GM18520 (cell line): ENCODE measurements around the gene MCM6.
A peak's percentile ranks its signal among the peaks of the same experiment; 100 is the strongest.
"Not testable (repeated sequence)": the region's sequence is repeated elsewhere in the genome, so short reads cannot be mapped to it uniquely, and the experiment has no call there.

Source experiments
- ATAC-seq: cut with Tn5 transposase; IDR thresholded peaks from one replicate; pipeline ENCODE4 v1.9.1; 2021; ENCODE audit not compliant: unreplicated experiment

Gene MCM6

DNA sequence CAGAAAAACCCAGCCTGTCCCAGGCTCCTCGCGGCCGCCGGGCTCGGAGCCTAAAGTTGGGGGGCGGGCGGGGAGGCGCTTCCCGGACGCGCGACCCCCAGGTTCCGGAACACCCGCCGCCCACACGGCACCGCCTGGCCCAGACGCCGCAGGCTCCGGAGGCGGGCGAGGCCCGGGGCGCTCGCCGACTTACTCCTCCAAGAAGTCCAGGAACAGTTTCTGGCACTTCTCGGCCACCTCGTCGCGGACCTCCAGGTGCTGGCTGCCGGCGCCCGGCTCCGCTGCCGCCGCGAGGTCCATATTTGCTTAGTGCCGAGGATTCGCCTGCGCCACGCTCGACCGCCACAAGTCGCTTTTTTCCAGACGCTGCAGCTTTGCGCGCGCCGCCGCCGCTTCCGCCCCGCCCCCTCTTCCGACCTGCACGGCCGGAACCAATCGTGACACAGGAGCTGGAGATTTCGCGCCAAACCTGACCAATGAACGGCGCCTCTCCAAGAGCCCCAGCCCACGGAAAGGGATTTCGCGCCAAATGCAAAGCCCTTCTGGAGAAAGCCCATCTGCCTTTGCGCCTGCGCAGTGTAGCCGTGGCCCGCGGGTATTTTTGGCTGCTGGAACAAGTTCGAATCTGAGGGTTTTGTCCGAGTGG is at the start of gene MCM6:
Gene MCM6, minus strand, starts transcription at position 378 of the 646 bp plus-strand sequence. Its CDS starts 78 bp downstream, at position 300.
- ATAC-seq: peak; percentile 87

DNA sequence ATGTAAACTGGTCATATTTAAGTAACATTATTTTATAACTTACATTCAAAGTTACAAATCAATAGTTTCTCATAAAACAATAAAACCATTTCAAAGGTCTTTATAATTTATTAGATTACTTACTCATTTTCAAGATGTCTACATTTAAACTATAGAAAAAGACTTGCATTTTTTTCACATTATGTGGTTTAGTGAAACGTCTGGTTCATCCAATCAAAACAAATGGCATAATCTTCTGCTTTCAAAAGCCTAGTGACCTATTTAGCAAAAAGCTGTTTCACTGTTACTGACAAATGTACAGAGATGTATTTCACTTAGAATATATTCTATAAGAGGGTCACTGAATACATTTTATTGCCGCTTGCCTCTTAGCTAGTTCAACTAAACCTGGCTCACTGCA is 49.3 kb upstream of the MCM6 start:
- no peak for ATAC-seq

DNA sequence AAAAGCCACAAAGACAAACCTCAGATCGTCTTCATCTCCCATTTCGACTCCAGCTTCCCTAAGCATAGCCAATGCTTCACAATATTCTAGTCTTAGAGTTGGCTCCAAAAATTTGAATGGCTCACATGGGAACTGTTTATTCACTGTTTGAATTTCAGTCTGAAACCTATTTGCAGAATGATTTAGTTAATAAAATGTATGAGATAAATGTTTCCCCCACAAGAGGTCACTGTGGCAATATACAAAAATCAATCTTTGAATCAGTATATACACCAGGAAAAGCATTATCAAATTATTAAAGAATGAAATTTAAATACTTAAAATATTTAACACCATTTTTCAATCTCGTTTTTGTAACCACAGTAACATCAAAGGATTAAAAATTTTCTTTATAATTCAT is 40.0 kb upstream of the MCM6 start:
- no peak for ATAC-seq

GRCh38 chr2:135914485-135914884 is 38.2 kb upstream of the MCM6 start:
- no peak for ATAC-seq

- no peak for ATAC-seq
These were observed 37.6 kb upstream of the MCM6 start for GRCh38 chr2:135913727-135914365.

DNA sequence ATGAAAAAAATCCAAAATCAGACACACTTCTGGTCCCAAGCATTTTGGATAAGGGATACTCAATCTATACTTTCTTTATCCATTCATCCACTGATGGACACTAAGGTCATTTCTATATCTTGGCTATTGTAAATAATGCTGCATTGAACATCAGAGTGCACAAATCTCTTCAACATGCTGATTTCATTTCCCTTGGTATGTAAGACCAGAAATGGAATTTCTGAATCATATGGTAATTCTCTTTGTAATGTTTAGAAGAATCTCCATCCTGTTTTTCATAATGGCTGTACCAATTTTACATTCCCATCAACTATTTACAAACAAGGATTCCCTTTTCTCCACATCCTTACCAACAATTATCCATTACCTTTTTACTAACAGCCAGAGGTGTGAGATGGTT is 33.7 kb upstream of the MCM6 start:
- no peak for ATAC-seq

DNA sequence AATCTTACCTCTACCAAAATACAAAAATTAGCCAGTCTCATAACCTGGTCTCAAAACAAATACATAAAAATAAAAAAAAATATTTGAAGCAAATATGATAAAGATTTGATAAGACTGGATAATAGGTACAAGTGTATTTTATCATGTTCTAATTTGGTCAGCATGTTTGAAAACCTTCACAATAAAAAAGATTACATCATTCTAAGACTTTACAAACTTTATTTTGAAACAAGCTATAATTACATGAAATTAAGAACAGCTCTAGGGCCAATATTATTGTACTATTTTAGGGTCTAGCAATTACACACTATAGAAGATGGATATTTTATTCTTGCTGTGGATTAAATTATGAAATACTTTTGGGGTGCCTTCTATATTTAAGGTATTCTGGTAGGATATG is 29.4 kb upstream of the MCM6 start:
- no peak for ATAC-seq

GRCh38 chr2:135904341-135904989 is 28.2 kb upstream of the MCM6 start:
- ATAC-seq: no peak

- ATAC-seq: no peak
These were observed 27.4 kb upstream of the MCM6 start for GRCh38 chr2:135903650-135904049.

DNA sequence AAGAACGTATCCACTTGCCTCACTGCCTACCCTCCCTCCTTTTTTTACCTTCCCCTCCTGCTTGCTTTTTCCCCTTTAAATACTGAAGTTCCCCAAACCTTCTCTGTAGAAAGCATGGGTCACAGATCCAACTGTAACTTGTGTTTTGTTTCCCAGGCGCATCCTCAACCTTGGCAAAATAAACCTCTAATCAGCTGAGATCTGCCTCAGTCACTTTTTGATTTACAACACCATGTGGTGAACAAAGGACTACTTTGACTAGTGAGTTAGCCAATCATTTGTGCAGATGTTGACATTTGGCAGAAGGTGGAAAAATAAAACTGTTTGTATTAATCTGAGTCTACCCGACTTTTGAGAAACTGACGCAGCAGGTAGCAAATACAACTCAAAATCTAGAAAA is 23.3 kb upstream of the MCM6 start:
- ATAC-seq: no peak

GRCh38 chr2:135898234-135898786 is 22.1 kb upstream of the MCM6 start:
- ATAC-seq: no peak

DNA sequence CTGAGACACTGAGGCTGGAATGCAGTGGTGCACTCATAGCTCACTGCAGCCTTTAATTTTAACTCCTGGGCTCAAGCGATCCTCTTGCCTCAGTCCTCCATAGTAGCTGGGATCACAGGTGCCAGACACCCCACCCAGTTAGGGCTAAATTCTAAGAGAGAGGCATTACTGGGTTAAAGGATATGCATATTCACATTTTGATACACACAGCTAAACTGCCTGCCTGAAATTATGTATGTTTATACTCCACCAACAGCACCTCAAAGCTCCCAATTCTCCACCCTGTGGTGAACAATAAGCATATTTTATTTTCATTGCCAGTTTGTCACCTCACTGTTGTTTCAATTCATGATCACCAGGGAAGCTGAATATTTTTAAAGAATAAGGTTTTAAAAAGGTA is 18.7 kb upstream of the MCM6 start:
- ATAC-seq: no peak

GRCh38 chr2:135893374-135893794 is 17.1 kb upstream of the MCM6 start:
- no peak for ATAC-seq

GRCh38 chr2:135890835-135891234 is 14.6 kb upstream of the MCM6 start:
- no peak for ATAC-seq

DNA sequence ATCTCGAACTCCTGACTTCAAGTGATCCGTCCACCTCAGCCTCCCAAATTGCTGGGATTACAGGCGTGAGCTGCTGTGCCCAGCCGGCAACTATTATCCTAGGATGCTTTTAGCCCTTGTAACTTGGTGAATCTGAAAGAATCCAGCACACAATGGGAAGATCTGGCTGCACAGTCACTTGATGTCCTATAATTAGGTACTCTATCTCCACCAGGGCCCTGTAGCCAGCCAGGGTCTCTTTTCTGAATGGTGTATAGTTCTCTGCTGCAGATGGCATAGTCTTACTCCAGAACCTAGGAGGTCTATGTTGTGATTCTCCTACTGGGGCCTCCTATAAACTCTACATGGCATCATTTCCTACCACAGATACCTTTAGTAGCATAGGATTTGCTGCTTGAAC is 13.9 kb upstream of the MCM6 start:
- ATAC-seq: no peak

DNA sequence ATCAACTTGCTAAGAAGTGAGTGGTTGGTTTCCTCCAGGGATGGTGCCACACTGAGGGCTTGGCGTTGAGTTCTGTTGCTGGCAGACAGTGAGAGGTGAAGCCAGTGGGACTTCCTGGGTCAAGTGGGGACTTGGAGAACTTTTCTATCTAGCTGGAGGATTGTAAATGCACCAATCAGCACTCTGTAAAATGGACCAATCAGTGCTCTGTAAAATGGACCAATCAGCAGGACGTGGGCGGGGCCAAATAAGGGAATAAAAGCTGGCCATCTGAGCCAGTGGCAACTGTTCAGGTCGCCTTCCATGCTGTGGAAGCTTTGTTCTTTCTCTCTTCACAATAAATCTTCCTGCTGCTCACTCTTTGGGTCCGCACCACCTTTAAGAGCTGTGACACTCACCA is 12.3 kb upstream of the MCM6 start:
- not testable (repeated sequence) for ATAC-seq

DNA sequence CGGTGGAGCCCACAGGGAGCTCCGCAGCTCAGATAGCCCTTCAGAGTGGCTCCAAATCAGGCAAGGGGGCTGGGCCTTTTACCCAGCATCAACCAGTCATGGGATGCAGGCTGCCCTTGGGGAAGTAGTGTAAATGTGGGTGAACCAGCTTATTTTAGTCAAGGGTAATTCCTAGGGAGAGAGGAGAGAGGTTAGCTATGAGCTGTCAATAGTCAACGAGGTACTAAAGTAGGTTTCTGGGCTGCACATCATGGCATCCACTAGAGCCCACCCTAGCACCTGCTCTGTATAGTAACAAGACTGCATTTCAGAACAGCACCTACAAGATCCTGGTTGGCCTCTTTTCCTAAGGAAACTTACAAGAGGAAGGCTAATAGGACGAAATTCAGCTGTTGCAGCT is 9.5 kb upstream of the MCM6 start:
- ATAC-seq: no peak

- ATAC-seq: no peak
These were observed 6.2 kb upstream of the MCM6 start for GRCh38 chr2:135882415-135882814.

- not testable (repeated sequence) for ATAC-seq
These were observed 527 bp upstream of the MCM6 start for GRCh38 chr2:135876770-135877169.

DNA sequence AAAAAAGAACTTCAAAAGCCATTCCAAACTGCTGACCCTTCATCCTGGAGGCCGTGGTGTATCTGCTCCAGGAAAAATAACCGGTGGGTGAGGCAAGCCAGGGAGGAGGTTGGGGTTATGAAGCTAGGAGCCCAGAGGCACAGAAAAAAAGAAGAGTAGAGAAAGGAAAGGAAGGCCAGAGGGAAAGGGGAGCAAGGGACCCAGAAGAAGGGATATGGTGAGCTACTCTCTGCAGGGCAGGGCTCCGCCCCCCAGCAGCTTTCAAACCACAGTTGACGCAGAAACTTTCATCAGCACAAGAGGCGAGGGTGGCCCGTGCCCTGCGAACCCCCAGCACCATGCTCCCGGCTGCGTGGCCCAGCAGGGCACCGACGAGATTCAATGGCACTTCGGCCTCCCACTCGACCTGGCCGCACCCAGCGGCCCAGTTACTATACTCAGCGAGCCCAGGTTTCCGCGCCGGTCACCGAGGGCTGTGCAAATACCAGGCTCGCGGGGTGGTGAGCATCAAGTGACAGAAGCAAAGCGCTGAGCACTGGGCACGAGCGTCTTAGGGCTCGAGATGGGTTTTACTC is 665 bp downstream of the MCM6 start:
- ATAC-seq: peak; percentile 36

GRCh38 chr2:135874777-135875365 is 1.4 kb downstream of the MCM6 start:
- ATAC-seq: no peak
